GM12878 (cell line): Measurements from ENCODE around the gene ZKSCAN5. TPM values are rescaled to one million over a fixed set of nuclear protein-coding genes. Genes with fewer than 3 reads are reported as not detected.

Experiments
- ATAC-seq: fragments of 200-7000 bp; cut with Tn5 transposase; 3 replicates; pipeline ENCODE4 v1.9.1; 2020; ENCODE audit warnings: mild to moderate bottlenecking, moderate library complexity
- BruUV-seq: library from RNA; stranded (reverse); fragments of 400-500 nt; replicated peaks from 2 replicates; lab custom pipeline; 2021; lab: Mats Ljungman, UMichigan
- CTCF ChIA-PET: fragments of 300-600 bp; sonication (Branson Sonifier 250); formaldehyde crosslinking; extraction: SDS; loops from one replicate; lab custom pipeline; 2021; ENCODE audit warnings: inconsistent platforms; lab: Yijun Ruan, JAX
- POLR2A ChIA-PET: fragments of 350-600 bp; formaldehyde crosslinking; extraction: SDS; loops from one replicate; lab custom pipeline; 2021; ENCODE audit warnings: inconsistent platforms; lab: Charles Lee
- RAD21 ChIA-PET: fragments of 300-600 bp; sonication (Branson Sonifier 250); formaldehyde crosslinking; loops from one replicate; lab custom pipeline; 2023; ENCODE audit warnings: antibody characterized with exemption; ENCODE audit not compliant: unreplicated experiment; lab: Charles Lee
- SMC1A ChIA-PET: fragments of 300-600 bp; sonication (Branson Sonifier 250); formaldehyde crosslinking; loops from one replicate; lab custom pipeline; 2023; ENCODE audit not compliant: unreplicated experiment, uncharacterized antibody; lab: Charles Lee
- DNase-seq: peaks from one replicate; pipeline ENCODE4 v3.0.0-alpha.2; 2011; ENCODE audit warnings: low read depth, low spot score
- FAIRE-seq: peaks from 3 replicates; lab custom pipeline; 2011; peaks lifted over from hg19 to GRCh38; lab: Jason Lieb, UNC
- H2AFZ ChIP-seq: 2 replicates; pipeline ENCODE4 v1.6.0; 2011; ENCODE audit warnings: low read depth, low read length, control low read depth; ENCODE audit not compliant: control insufficient read depth
- H3K27ac ChIP-seq: 2 replicates; pipeline ENCODE4 v1.5.1; 2011; ENCODE audit warnings: control low read depth; ENCODE audit not compliant: control insufficient read depth, insufficient read depth
- H3K27me3 ChIP-seq, 2 experiments: replicated peaks in 1 of 2; 2 replicates each; pipeline versions ENCODE4 v1.6.0 to v1.6.1; 2011; ENCODE audit warnings: low read length in 1 of 2; ENCODE audit not compliant: control insufficient read depth in 2 of 2, insufficient read depth in 2 of 2
- H3K36me3 ChIP-seq, 2 experiments: 2 replicates each; pipeline ENCODE4 v1.5.1; 2011; ENCODE audit warnings: low read length in 1 of 2; ENCODE audit not compliant: control insufficient read depth in 2 of 2, insufficient read depth in 2 of 2
- H3K4me1 ChIP-seq: 2 replicates; pipeline ENCODE4 v1.6.1; 2011; ENCODE audit warnings: mild to moderate bottlenecking, low read length, moderate library complexity, mixed read lengths; ENCODE audit not compliant: control insufficient read depth, insufficient read depth
- H3K4me2 ChIP-seq: 2 replicates; pipeline ENCODE4 v1.6.0; 2011; ENCODE audit warnings: control low read depth; ENCODE audit not compliant: control insufficient read depth, insufficient read depth
- H3K4me3 ChIP-seq: fragments of 200-600 bp; sonication (generic); 2 replicates; pipeline ENCODE4 v1.5.1; 2016
- H3K79me2 ChIP-seq: 2 replicates; pipeline ENCODE4 v1.6.0; 2011; ENCODE audit warnings: low read length; ENCODE audit not compliant: control insufficient read depth, insufficient read depth
- H3K9ac ChIP-seq: 2 replicates; pipeline ENCODE4 v1.8.0; 2011; ENCODE audit warnings: low read length, control low read depth, mixed read lengths; ENCODE audit not compliant: control insufficient read depth, insufficient read depth
- H3K9me3 ChIP-seq: replicated peaks from 3 replicates; pipeline ENCODE4 v1.5.1; 2011; ENCODE audit warnings: mild to moderate bottlenecking, low read length; ENCODE audit not compliant: control insufficient read depth, insufficient read depth
- H4K20me1 ChIP-seq: 2 replicates; pipeline ENCODE4 v1.6.0; 2011; ENCODE audit not compliant: control insufficient read depth, insufficient read depth
- ATF7 ChIP-seq: fragments of 450-650 bp; IDR thresholded peaks from 2 replicates; pipeline ENCODE4 v1.6.1; 2016; ENCODE audit warnings: low read depth, mild to moderate bottlenecking
- BACH1 ChIP-seq: fragments of 450-650 bp; IDR thresholded peaks from 2 replicates; pipeline ENCODE4 v1.6.1; 2017; ENCODE audit warnings: mild to moderate bottlenecking, borderline replicate concordance
- CBX5 ChIP-seq: sonication (generic); IDR thresholded peaks from 2 replicates; pipeline ENCODE4 v1.6.1; 2016; ENCODE audit warnings: low read depth, moderate library complexity, mild to moderate bottlenecking, inconsistent platforms
- CHD4 ChIP-seq: fragments of 200-600 bp; sonication (generic); IDR thresholded peaks from 2 replicates; pipeline ENCODE4 v1.6.1; 2016; ENCODE audit warnings: mild to moderate bottlenecking
- EP300 ChIP-seq, 2 experiments: fragments of 150-350 bp in 1 of 2; IDR thresholded peaks; 2 replicates each; pipeline ENCODE4 v1.6.1; 2011 to 2012; ENCODE audit warnings: low read depth in 2 of 2, low read length in 2 of 2, borderline replicate concordance in 1 of 2, improper control_type of control experiment in 1 of 2, inconsistent platforms in 1 of 2; ENCODE audit not compliant: control insufficient read depth in 1 of 2
- ETV6 ChIP-seq, 2 experiments: fragments of 450-650 bp in 1 of 2; IDR thresholded peaks in 1 of 2; conservative IDR thresholded peaks in 1 of 2; 2 replicates each; pipeline ENCODE4 v1.6.1; 2014; ENCODE audit warnings: antibody characterized with exemption in 1 of 2, borderline replicate concordance in 1 of 2, low read depth in 1 of 2, mild to moderate bottlenecking in 1 of 2, moderate library complexity in 1 of 2
- GATAD2B ChIP-seq: fragments of 450-650 bp; conservative IDR thresholded peaks from 2 replicates; pipeline ENCODE4 v1.6.1; 2017; ENCODE audit warnings: low read depth, mild to moderate bottlenecking, moderate library complexity
- HSF1 ChIP-seq: fragments of 150-350 bp; IDR thresholded peaks from 2 replicates; pipeline ENCODE4 v1.6.1; 2014; ENCODE audit warnings: mild to moderate bottlenecking, low read depth, low read length
- IKZF1 ChIP-seq: fragments of 450-650 bp; conservative IDR thresholded peaks from 2 replicates; pipeline ENCODE4 v1.6.1; 2017; ENCODE audit warnings: antibody characterized with exemption, mild to moderate bottlenecking
- KLF5 ChIP-seq: fragments of 450-650 bp; IDR thresholded peaks from 2 replicates; pipeline ENCODE4 v1.6.1; 2014; ENCODE audit warnings: mild to moderate bottlenecking; ENCODE audit not compliant: partially characterized antibody
- SIX5 ChIP-seq: IDR thresholded peaks from 2 replicates; pipeline ENCODE4 v1.6.1; 2011; ENCODE audit warnings: mild to moderate bottlenecking, low read depth, low read length, moderate library complexity; ENCODE audit not compliant: severe bottlenecking
- SREBF1 ChIP-seq: IDR thresholded peaks from 2 replicates; pipeline ENCODE4 v1.6.1; 2012; ENCODE audit warnings: mild to moderate bottlenecking, low read length
- TCF12 ChIP-seq: IDR thresholded peaks from 2 replicates; pipeline ENCODE4 v1.6.1; 2011; ENCODE audit warnings: low read depth, mild to moderate bottlenecking, low read length
- ZNF207 ChIP-seq: fragments of 450-650 bp; IDR thresholded peaks from 2 replicates; pipeline ENCODE4 v1.6.1; 2014; ENCODE audit warnings: antibody characterized with exemption, mild to moderate bottlenecking, borderline replicate concordance
- ZNF217 ChIP-seq: fragments of 450-650 bp; IDR thresholded peaks from 2 replicates; pipeline ENCODE4 v1.6.1; 2017; ENCODE audit warnings: antibody characterized with exemption, mild to moderate bottlenecking
- WGBS: methylation state at CpG from one replicate; pipeline ENCODE4 v1.1.6; 2016; ENCODE audit warnings: low lambda C conversion rate; ENCODE audit not compliant: insufficient replicate concordance, insufficient coverage; ENCODE audit errors: missing lambda C conversion rate; 5-methylcytosine and 5-hydroxymethylcytosine counted together
- in situ Hi-C: fragments of 300-500 bp; cut with MboI; formaldehyde crosslinking; loops from 9 replicates; pipeline ENCODE4 v1.14.3; 2018; ENCODE audit warnings: mixed read lengths
- intact Hi-C: fragments of 100-400 bp; cut with micrococcal nuclease; formaldehyde crosslinking; loops from one replicate; pipeline ENCODE4 v1.14.2; 2022; ENCODE audit not compliant: unreplicated experiment
- polyA plus RNA-seq, 11 experiments: library from polyadenylated mRNA; depleted of rRNA in 4 of 11; unstranded in 6 of 11; stranded (reverse) in 5 of 11; fragments of >200 nt; fragmentation: Nextera tagmentation in 4 of 11; fragmentation: Illumina TruSeq in 1 of 11; extraction: Ambion mirVana in 4 of 11; extraction: Trizol in 1 of 11; gene quantifications; 1 replicate in 1 of 11; 2 replicates in 10 of 11; pipeline versions ENCODE4 v1.2.1 to v1.2.3, GENCODE V29; 2011 to 2016; ENCODE audit warnings: inconsistent platforms in 2 of 11, missing spikeins in 2 of 11, low read depth in 1 of 11
- total RNA-seq, 4 experiments: library from RNA; depleted of rRNA in 3 of 4; stranded (reverse); fragments of >200 nt in 3 of 4; fragmentation: Illumina TruSeq in 1 of 4; extraction: Trizol in 1 of 4; gene quantifications; 2 replicates each; pipeline versions ENCODE4 v1.2.1 to v1.2.3, GENCODE V29; 2013 to 2021
- TF ChIP-seq, protein P1 (sequence below): fragments of 450-650 bp; conservative IDR thresholded peaks from 2 replicates; pipeline ENCODE4 v1.6.1; 2017; ENCODE audit warnings: mild to moderate bottlenecking, moderate library complexity

Gene ZKSCAN5
- total and polyA plus RNA-seq, 10 of the 15 experiments (the other 5 are each of a cell fraction or from before 2014, with no cell fraction given) = 2.5 to 10.1 (median 7.7) TPM

GRCh38 chr7:99455874-99456273, 48.6 kb upstream of the ZKSCAN5 start:
- H3K4me2 ChIP-seq = no peak overlapping the region
- H3K4me3 ChIP-seq = no peak overlapping the region
- no peak for ATAC-seq
- SMC1A ChIA-PET = interaction anchor here (1.2 kb wide), 1 partner anchor 20 kb away, joined by 3 read pairs; no protein-coding TSS in a partner anchor
- DNase-seq = no peak
- H3K9me3 ChIP-seq = no peaks in the 10 kb centered on the region
- FAIRE-seq = no peak
- no peak overlapping the region for H3K9ac ChIP-seq
- no peaks in the 10 kb centered on the region for H3K27me3 ChIP-seq
- BruUV-seq = no TSS peak
- TF ChIP-seq CBX5 = no peak
- in situ Hi-C loops (no loop called here), intact Hi-C loops (no loop called here)
- CTCF ChIA-PET = no interaction called here
- RAD21 ChIA-PET = no interaction called here
- peaks cover 36 to 40% of the 10 kb centered on the region in 2 experiments for H3K36me3 ChIP-seq
- 95% methylated on average over 9 of the region's 9 CpGs for WGBS
- POLR2A ChIA-PET = no interaction called here
- no peak overlapping the region for H3K27ac ChIP-seq
- H2AFZ ChIP-seq = no peak overlapping the region
- peaks cover 16% of the 10 kb centered on the region for H3K79me2 ChIP-seq
- no peaks in the 10 kb centered on the region for H3K4me1 ChIP-seq
- H4K20me1 ChIP-seq = no peaks in the 10 kb centered on the region

DNA sequence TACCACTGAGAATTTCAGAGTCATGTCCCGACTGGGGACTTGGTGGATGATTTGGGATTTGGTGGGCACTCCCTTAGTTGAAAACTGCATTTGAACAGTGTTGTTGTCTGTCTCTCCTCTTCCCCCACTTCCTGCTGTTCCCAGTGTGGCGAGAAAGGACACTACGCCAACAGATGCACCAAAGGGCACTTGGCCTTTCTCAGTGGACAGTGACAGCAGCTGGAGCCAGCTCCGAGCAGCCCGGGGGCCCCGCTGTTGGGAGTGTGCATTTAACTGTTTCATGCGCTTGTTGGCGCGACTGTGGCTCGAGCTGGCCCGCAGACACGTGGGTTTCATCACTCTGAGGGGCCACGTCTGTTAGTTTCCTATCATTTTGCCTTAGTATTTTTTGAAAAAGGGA, 48.2 kb upstream of the ZKSCAN5 start:
- FAIRE-seq (no peak), ATAC-seq (no peak), DNase-seq (no peak)
- ChIA-PET SMC1A (no interaction called here), POLR2A (no interaction called here), RAD21 (no interaction called here), CTCF (no interaction called here)
- Histone ChIP-seq H3K27ac (no peak overlapping the region), H3K4me1 (no peaks in the 10 kb centered on the region), H3K9ac (no peak overlapping the region), H2AFZ (no peak overlapping the region), H3K36me3 (peaks cover 36 to 40% of the 10 kb centered on the region in 2 experiments), H3K79me2 (peaks cover 17% of the 10 kb centered on the region), H3K27me3 (no peaks in the 10 kb centered on the region), H3K4me3 (no peak overlapping the region), H3K4me2 (no peak overlapping the region), H4K20me1 (no peaks in the 10 kb centered on the region), H3K9me3 (no peaks in the 10 kb centered on the region)
- intact Hi-C loops (no loop called here), in situ Hi-C loops (no loop called here)
- WGBS = 97% methylated on average over 13 of the region's 13 CpGs
- no TSS peak for BruUV-seq
- no peak for TF ChIP-seq GATAD2B
- no peak for TF ChIP-seq CHD4
- TF ChIP-seq IKZF1 = no peak
- TF ChIP-seq HSF1 = no peak
- TF ChIP-seq TCF12 = no peak
- TF ChIP-seq EP300 (IDR thresholded peaks at IDR 0.05; ENCODE audit: borderline replicate concordance in 1 of 2, control insufficient read depth in 1 of 2, low read depth in 2 of 2, low read length in 2 of 2) = no peak
- no peak for TF ChIP-seq SREBF1
- no peak for TF ChIP-seq ZNF217
- no peak for TF ChIP-seq KLF5
- TF ChIP-seq ETV6 (conservative IDR thresholded peaks at IDR 0.05 in 1 of 2, IDR thresholded peaks at IDR 0.05 in 1 of 2; ENCODE audit: borderline replicate concordance in 1 of 2, low read depth in 1 of 2) = no peak
- TF ChIP-seq SIX5 = no peak
- TF ChIP-seq ZNF207 = no peak
- TF ChIP-seq, protein P1, sequence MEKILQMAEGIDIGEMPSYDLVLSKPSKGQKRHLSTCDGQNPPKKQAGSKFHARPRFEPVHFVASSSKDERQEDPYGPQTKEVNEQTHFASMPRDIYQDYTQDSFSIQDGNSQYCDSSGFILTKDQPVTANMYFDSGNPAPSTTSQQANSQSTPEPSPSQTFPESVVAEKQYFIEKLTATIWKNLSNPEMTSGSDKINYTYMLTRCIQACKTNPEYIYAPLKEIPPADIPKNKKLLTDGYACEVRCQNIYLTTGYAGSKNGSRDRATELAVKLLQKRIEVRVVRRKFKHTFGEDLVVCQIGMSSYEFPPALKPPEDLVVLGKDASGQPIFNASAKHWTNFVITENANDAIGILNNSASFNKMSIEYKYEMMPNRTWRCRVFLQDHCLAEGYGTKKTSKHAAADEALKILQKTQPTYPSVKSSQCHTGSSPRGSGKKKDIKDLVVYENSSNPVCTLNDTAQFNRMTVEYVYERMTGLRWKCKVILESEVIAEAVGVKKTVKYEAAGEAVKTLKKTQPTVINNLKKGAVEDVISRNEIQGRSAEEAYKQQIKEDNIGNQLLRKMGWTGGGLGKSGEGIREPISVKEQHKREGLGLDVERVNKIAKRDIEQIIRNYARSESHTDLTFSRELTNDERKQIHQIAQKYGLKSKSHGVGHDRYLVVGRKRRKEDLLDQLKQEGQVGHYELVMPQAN = no peak
- no peak for TF ChIP-seq BACH1
- TF ChIP-seq ATF7 = no peak
